ENCODE data around the gene NRM. TPM values are rescaled to one million over a fixed set of nuclear protein-coding genes. Genes with fewer than 3 reads are reported as not detected.
A peak's percentile ranks its signal among the peaks of the same experiment; 100 is the strongest.

The NRM gene
- total RNA-seq, 3 donors from 2014 or later = 1.8 to 4.0 (median 2.3) TPM

DNA sequence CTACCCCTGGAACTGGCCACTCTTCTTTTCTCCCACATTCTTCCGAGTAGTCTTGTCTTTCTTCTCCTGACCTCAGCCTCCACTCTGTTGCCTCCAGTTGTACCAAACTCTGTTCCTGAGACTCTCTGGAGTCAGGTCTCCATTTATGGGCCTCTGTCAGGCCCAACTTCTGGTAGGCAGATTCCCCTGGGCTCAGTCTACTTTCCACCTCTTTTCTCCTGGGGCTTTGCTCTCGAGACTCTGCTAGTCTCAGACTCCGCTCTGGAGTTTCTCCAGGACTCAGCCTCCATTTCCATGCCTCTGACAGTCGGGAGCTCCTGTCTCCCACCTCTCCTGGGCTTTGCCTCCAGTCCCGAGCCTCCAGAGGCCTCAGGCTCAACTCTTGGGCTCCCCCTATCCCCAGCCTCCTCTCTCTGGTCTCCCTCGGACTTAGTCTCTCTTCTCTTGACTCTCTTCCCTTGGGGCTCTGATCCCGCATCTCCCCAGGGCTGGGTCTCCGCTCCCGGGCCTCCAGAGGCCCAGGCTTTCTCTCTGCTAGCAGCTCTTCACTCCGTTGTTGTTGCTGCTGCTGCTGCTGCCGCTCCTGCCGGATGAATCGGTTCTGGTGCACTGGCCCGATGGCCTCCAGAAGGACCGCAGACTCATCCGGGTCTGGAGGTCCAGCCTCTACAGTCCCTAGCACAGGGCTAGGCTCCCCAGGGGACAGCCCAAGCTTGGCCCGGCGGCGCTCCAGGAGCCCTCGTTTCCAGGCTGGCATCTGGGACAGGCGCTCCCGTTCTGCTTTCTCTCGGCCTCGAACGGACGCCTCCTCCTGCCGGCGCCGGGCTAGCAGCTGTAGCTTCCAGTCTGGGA, 5.4 kb downstream of the NRM start:
- DNase-seq (ENCODE audit: low spot score in 2 of 2) = no peak
- intact Hi-C loops (cut with DNase I; ENCODE audit: low total_unique reads) = no loop called here
- TF ChIP-seq POLR2AphosphoS5 (IDR thresholded peaks at IDR 0.05) (no peak), POLR2A (IDR thresholded peaks at IDR 0.05) (no peak)
- TF ChIP-seq, protein P1, sequence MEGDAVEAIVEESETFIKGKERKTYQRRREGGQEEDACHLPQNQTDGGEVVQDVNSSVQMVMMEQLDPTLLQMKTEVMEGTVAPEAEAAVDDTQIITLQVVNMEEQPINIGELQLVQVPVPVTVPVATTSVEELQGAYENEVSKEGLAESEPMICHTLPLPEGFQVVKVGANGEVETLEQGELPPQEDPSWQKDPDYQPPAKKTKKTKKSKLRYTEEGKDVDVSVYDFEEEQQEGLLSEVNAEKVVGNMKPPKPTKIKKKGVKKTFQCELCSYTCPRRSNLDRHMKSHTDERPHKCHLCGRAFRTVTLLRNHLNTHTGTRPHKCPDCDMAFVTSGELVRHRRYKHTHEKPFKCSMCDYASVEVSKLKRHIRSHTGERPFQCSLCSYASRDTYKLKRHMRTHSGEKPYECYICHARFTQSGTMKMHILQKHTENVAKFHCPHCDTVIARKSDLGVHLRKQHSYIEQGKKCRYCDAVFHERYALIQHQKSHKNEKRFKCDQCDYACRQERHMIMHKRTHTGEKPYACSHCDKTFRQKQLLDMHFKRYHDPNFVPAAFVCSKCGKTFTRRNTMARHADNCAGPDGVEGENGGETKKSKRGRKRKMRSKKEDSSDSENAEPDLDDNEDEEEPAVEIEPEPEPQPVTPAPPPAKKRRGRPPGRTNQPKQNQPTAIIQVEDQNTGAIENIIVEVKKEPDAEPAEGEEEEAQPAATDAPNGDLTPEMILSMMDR (IDR thresholded peaks at IDR 0.05) = no peak
- Histone ChIP-seq H3K4me1 (peaks cover 16 to 24% of the 10 kb centered on the region in 2 donors), H3K27ac (peak overlapping the region; percentile 96 to 97), H3K9me3 (no peaks in the 10 kb centered on the region), H3K36me3 (no peaks in the 10 kb centered on the region), H3K27me3 (no peaks in the 10 kb centered on the region), H3K4me3 (peak overlapping the region; percentile 76 to 82 (median 82))

DNA sequence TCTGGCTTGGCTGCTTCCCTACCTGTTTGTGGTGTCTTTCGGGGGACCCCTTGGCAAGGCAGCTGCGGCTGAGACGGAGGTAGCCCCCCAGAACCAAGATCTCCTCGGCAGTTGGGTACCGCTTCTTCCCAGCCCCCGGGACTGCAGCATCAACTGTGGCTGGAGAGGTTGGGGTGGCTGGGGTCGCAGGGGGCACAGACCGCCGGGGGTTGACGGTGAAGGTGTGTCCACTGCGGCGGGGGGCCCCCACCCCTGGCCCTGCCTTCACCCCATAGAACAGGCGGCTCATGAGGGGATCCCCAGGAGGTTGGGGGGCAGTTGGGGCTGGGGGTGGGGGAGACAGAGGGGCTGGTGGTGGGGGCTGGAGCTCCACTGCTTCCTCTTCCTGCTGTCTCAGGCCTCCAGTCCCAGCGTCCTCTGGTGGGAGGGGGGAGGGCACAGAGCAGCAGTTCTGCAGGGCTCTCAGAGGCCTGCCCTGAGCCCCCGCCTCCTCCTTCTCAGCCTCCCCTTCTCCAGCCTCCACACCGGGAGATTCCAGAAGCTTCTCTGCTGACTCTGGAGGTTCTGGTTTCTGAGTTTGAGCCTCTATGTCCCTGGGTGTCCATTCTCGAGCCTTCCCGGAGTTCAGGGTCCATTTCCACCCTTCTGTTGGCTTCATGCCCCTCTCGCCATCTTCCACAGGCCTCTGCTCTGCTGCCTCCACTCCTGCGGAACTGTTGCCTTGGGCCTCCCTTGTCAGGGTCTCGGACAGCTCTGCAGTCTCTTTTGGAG, 6.2 kb downstream of the NRM start:
- peaks cover 11 to 16% of the 10 kb centered on the region in 2 donors for H3K4me1 ChIP-seq
- no peaks in the 10 kb centered on the region for H3K9me3 ChIP-seq
- no peaks in the 10 kb centered on the region for H3K27me3 ChIP-seq
- H3K36me3 ChIP-seq = no peaks in the 10 kb centered on the region
- peak overlapping the region; percentile 96 to 97 for H3K27ac ChIP-seq
- intact Hi-C loops (cut with DNase I; ENCODE audit: low total_unique reads) = no loop called here
- no peak for DNase-seq (ENCODE audit: low spot score in 2 of 2)
- peak overlapping the region; percentile 76 to 82 (median 82) for H3K4me3 ChIP-seq
- TF ChIP-seq POLR2AphosphoS5 (IDR thresholded peaks at IDR 0.05) (no peak), POLR2A (IDR thresholded peaks at IDR 0.05) (no peak)
- TF ChIP-seq, protein P1 (IDR thresholded peaks at IDR 0.05) = no peak

DNA sequence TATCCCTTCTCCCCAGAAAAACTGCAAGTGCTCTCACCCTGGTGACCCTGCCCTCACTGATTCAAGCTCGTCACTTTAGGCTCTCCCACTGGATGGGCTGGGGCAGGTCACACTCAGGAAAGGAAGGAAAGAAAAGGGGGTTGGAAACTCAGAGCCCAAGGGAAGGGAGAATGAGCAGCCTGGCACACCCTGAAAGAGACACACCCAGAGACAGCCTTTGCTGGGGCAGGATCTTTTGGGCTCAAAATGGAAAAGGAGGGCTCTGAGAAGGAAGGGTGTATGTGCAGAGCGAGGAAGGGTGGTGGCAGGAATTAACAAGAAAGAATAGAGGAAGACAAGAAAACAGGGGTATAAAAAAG, 6.8 kb downstream of the NRM start:
- Histone ChIP-seq H3K4me3 (peak overlapping the region; percentile 76 to 82 (median 82)), H3K27me3 (no peaks in the 10 kb centered on the region), H3K27ac (peak overlapping the region; percentile 96 to 97), H3K36me3 (no peaks in the 10 kb centered on the region), H3K4me1 (peaks cover 11 to 16% of the 10 kb centered on the region in 2 donors), H3K9me3 (no peaks in the 10 kb centered on the region)
- no peak for DNase-seq (ENCODE audit: low spot score in 2 of 2)
- TF ChIP-seq, protein P1 (IDR thresholded peaks at IDR 0.05) = no peak
- no peak for TF ChIP-seq POLR2A (IDR thresholded peaks at IDR 0.05)
- TF ChIP-seq POLR2AphosphoS5 (IDR thresholded peaks at IDR 0.05) = no peak
- intact Hi-C loops (cut with DNase I; ENCODE audit: low total_unique reads) = loop anchor here (2.0 kb wide), 1 partner anchor 39 kb away; no protein-coding TSS in a partner anchor

DNA sequence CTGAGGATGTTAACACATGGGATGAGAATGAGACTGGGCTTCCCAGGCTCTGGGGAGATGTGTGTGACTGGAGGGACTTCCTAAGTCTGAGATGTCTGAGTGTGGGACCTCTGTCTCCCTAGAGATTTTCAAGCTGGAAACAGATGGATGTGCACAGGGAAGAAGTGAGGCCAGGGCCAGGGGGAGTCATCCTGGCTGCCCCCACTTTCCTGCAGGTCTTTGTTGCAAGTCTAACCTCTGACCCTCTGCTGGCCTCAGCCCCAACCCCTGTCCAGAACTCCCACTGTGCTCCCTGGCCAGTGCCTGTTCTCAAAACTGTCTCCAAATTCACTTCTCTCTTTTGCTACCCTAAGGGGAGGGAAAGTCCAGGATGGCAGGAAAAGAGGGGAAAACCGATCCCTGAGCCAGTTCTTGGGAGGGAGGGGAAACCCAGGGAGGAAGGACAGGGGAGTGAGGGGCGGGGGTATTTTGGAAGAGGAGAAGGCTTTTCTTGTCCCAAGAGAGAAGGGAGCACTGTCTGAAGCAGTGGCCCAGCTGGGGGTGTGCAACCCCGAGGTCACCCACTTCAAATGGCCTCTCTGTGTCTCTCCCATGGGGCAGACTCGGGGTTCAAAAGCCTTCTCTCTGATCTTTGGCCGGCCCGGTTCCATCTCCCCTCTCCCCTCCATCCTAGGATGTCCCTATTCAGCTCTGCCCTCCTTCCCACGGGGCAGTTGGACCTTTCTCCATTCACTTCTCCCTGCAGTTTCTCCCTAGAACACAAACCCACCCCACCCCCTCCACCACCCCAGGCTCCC, 7.4 kb downstream of the NRM start:
- no peaks in the 10 kb centered on the region for H3K27me3 ChIP-seq
- TF ChIP-seq POLR2A (IDR thresholded peaks at IDR 0.05) = no peak
- TF ChIP-seq, protein P1 (IDR thresholded peaks at IDR 0.05) = no peak
- no peak for TF ChIP-seq POLR2AphosphoS5 (IDR thresholded peaks at IDR 0.05)
- no peaks in the 10 kb centered on the region for H3K9me3 ChIP-seq
- H3K27ac ChIP-seq = peak overlapping the region; percentile 96 to 97
- peak overlapping the region; percentile 76 to 82 (median 82) for H3K4me3 ChIP-seq
- peaks cover 11 to 12% of the 10 kb centered on the region in 2 donors for H3K4me1 ChIP-seq
- no peak for DNase-seq (ENCODE audit: low spot score in 2 of 2)
- intact Hi-C loops (cut with DNase I; ENCODE audit: low total_unique reads) = loop anchor here (2.0 kb wide), 1 partner anchor 39 kb away; no protein-coding TSS in a partner anchor
- H3K36me3 ChIP-seq = no peaks in the 10 kb centered on the region
